OCI-LY3 (cell line): ENCODE data around the gene GJA5.

Experiments
- CTCF ChIP-seq: fragments of 200-600, 300-600 bp; sonication (generic); IDR thresholded peaks from 2 replicates; pipeline ENCODE4 v1.5.1; 2014; ENCODE audit warnings: antibody characterized with exemption, low read length, low read depth
- EZH2phosphoT487 ChIP-seq: fragments of 200-600 bp; shearing (Covaris generic); IDR thresholded peaks from 2 replicates; pipeline ENCODE4 v1.6.1; 2018; ENCODE audit warnings: antibody characterized with exemption, mixed run types, low read depth

- no peak for TF ChIP-seq EZH2phosphoT487
- no peak for TF ChIP-seq CTCF
Measured at GRCh38 chr1:147750618-147751217, 9.7 kb downstream of the GJA5 start.
